ENCODE results near the gene PDGFRB.

The PDGFRB gene

DNA sequence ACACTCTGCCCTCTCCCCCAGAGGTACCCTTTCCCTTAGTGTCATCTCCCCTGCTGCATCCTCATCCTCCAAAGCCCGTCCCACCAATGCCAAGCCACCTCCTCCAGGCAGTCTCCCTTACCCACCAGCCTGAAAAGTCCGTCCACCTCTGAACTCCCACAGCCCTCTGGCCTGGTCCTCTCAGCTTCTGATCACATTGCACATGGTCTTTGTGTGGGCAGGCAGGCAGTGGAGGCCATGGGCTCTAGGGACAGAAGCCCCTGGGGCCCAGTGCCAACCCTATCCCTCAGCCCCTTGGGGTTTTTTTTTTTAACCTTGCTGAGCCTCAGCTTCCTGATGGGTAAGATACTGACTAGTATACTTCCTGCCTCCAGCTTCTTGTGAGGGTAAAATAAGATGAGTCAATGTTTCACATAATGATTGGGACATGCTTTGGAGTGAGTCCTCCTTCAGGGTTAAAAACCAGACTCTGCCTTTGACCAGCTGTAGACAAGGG, 88.7 kb downstream of the PDGFRB start:
- Histone ChIP-seq H3K27ac (ENCODE audit: insufficient read depth, low read depth, low read length, poor library complexity, severe bottlenecking) (no peak overlapping the region), H3K36me3 (ENCODE audit: control insufficient read depth, insufficient read depth, low read length) (no peaks in the 10 kb centered on the region), H3K4me3 (ENCODE audit: insufficient read depth, low read depth, low read length) (no peak overlapping the region), H3K4me1 (ENCODE audit: control insufficient read depth, insufficient read depth, low read length) (peaks cover 8% of the 10 kb centered on the region), H3K27me3 (ENCODE audit: control insufficient read depth, insufficient read depth, low read length, poor library complexity, severe bottlenecking) (no peaks in the 10 kb centered on the region), H3K9me3 (ENCODE audit: control insufficient read depth, low read length) (no peaks in the 10 kb centered on the region)
- 93 to 95% methylated on average over 2 of the region's 2 CpGs for WGBS, 2 experiments

DNA sequence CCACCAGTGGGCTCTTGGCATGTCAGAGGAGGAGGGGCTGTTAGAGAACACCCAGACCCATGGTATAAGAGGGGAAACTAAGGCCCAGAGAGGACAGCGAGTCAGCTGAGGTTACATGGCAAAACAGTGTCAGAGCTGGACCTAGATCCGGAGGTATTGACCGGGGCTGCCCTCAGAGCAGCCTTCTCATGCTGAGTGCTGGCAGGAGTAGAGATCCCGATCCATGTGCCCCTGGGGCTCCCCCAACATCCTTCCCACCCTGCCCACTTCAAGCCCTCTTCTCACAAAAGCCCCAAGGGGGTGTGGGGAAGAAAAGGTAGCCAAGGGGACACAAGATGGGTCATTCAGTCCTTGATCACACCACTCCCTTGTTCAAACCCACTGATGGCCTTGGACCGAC, 89.2 kb downstream of the PDGFRB start:
- Histone ChIP-seq H3K4me1 (ENCODE audit: control insufficient read depth, insufficient read depth, low read length) (peaks cover 8% of the 10 kb centered on the region), H3K36me3 (ENCODE audit: control insufficient read depth, insufficient read depth, low read length) (no peaks in the 10 kb centered on the region), H3K9me3 (ENCODE audit: control insufficient read depth, low read length) (no peaks in the 10 kb centered on the region), H3K27me3 (ENCODE audit: control insufficient read depth, insufficient read depth, low read length, poor library complexity, severe bottlenecking) (no peaks in the 10 kb centered on the region), H3K4me3 (ENCODE audit: insufficient read depth, low read depth, low read length) (no peak overlapping the region), H3K27ac (ENCODE audit: insufficient read depth, low read depth, low read length, poor library complexity, severe bottlenecking) (no peak overlapping the region)
- 90 to 94% methylated on average over 5 of the region's 5 CpGs for WGBS, 2 experiments

DNA sequence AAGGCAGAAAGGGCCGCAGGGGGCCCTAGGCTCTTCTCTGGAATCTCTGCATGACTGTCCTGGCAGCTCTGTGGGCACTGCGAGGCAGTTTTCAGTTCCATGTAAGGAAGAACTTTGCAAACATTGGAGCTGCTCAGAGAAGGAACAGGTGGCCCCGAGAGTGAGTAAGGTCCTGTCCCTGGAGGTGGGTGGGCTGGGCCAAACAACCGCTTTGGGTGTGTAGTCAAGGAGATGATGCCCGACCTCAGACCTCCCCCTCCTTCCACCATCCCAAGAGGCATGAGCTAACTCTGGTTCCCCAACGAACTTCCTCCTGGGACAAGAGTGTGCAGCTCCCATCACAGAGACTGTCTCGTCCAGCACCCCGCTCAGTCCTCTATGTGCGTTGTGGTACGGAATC, 89.8 kb downstream of the PDGFRB start:
- WGBS, 2 experiments: 87 to 88% methylated on average over 10 of the region's 10 CpGs
- H3K27ac ChIP-seq (ENCODE audit: insufficient read depth, low read depth, low read length, poor library complexity, severe bottlenecking): no peak overlapping the region
- peaks cover 8% of the 10 kb centered on the region for H3K4me1 ChIP-seq (ENCODE audit: control insufficient read depth, insufficient read depth, low read length)
- H3K4me3 ChIP-seq (ENCODE audit: insufficient read depth, low read depth, low read length): no peak overlapping the region
- H3K9me3 ChIP-seq (ENCODE audit: control insufficient read depth, low read length): no peaks in the 10 kb centered on the region
- no peaks in the 10 kb centered on the region for H3K36me3 ChIP-seq (ENCODE audit: control insufficient read depth, insufficient read depth, low read length)
- H3K27me3 ChIP-seq (ENCODE audit: control insufficient read depth, insufficient read depth, low read length, poor library complexity, severe bottlenecking): no peaks in the 10 kb centered on the region

DNA sequence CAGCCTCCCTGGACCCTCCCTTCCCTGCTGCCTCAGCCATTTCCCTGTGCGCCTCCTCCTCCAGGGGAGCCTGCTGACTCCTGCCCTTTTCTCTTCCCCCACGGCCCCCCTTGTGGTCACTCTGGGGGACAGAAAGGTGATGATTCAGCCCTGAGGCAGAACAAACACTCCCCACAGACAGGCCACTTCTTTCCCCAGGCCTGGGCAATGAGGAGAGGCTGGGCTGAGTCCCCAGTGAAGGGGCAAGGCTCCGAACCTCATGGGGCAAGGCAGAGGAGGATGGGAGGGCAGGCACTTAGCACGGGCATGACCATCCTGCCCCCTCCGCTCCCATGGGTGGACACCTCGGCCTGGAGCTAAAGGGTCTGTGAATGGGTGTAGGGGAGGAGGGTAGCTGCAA, 90.3 kb downstream of the PDGFRB start:
- Histone ChIP-seq H3K36me3 (ENCODE audit: control insufficient read depth, insufficient read depth, low read length) (no peaks in the 10 kb centered on the region), H3K27ac (ENCODE audit: insufficient read depth, low read depth, low read length, poor library complexity, severe bottlenecking) (no peak overlapping the region), H3K4me3 (ENCODE audit: insufficient read depth, low read depth, low read length) (no peak overlapping the region), H3K9me3 (ENCODE audit: control insufficient read depth, low read length) (no peaks in the 10 kb centered on the region), H3K4me1 (ENCODE audit: control insufficient read depth, insufficient read depth, low read length) (peaks cover 8% of the 10 kb centered on the region), H3K27me3 (ENCODE audit: control insufficient read depth, insufficient read depth, low read length, poor library complexity, severe bottlenecking) (no peaks in the 10 kb centered on the region)
- 83 to 84% methylated on average over 6 of the region's 6 CpGs for WGBS, 2 experiments

DNA sequence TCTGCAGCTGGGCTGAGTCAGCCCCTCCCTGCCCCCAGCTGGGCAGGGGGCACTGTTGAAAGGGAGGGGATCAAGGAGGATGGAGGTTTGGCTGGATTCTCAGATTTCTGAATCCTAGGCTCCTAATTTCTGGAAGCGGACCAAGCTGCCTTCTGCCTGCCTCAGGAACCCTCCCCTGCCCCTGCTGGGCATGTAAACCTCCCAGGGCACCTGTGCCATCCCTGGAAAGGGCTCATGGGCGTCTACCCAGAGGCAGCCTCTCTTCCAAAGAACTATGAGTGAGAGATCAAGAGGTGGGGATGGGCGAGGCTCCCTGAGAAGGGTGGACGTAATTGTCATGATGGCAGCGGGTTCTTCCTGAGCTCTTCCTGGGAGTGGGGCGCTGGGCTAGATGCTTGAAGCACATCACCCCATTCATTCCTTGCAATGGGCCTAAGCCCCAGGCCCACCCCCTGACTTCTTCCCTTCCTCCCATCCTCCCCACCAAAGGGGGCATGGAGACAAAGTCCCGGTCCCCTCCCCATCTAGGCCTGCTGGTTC, 90.9 kb downstream of the PDGFRB start:
- Histone ChIP-seq H3K36me3 (ENCODE audit: control insufficient read depth, insufficient read depth, low read length) (no peaks in the 10 kb centered on the region), H3K27me3 (ENCODE audit: control insufficient read depth, insufficient read depth, low read length, poor library complexity, severe bottlenecking) (no peaks in the 10 kb centered on the region), H3K4me3 (ENCODE audit: insufficient read depth, low read depth, low read length) (no peak overlapping the region), H3K4me1 (ENCODE audit: control insufficient read depth, insufficient read depth, low read length) (peaks cover 8% of the 10 kb centered on the region), H3K9me3 (ENCODE audit: control insufficient read depth, low read length) (no peaks in the 10 kb centered on the region), H3K27ac (ENCODE audit: insufficient read depth, low read depth, low read length, poor library complexity, severe bottlenecking) (no peak overlapping the region)
- WGBS, 2 experiments: 87 to 90% methylated on average over 7 of the region's 7 CpGs

Data from ectodermal cell (in vitro differentiated cells).